K562 (cell line): ENCODE data around the gene PEPD. TPM values are rescaled to one million over a fixed set of nuclear protein-coding genes. Genes with fewer than 3 reads are reported as not detected.
A peak's percentile ranks its signal among the peaks of the same experiment; 100 is the strongest.

Source experiments
- CXXC5 ChIP-seq: fragments of 250-450 bp; sonication (Bioruptor Pico); IDR thresholded peaks from 2 replicates; pipeline ENCODE4 v1.8.0; 2022; ENCODE audit warnings: inconsistent platforms, mild to moderate bottlenecking, moderate library complexity
- ELF1 ChIP-seq: fragments of 200-800 bp; sonication (Bioruptor generic); IDR thresholded peaks from 2 replicates; pipeline ENCODE4 v1.6.1; 2016; ENCODE audit warnings: missing genetic modification characterization, missing compliant biosample characterization
- HNRNPK ChIP-seq: fragments of 200-400 bp; formaldehyde crosslinking; IDR thresholded peaks from one replicate; pipeline ENCODE4 v1.6.1; 2018; ENCODE audit warnings: mild to moderate bottlenecking, low read depth, low read length; ENCODE audit not compliant: poor library complexity, severe bottlenecking
- IRF2 ChIP-seq: sonication (generic); formaldehyde crosslinking; IDR thresholded peaks from 2 replicates; pipeline ENCODE4 v1.8.1; 2022; ENCODE audit warnings: mild to moderate bottlenecking, missing genetic modification reagents
- MEF2A ChIP-seq: IDR thresholded peaks from 2 replicates; pipeline ENCODE4 v1.6.1; 2011; ENCODE audit warnings: low read depth, mild to moderate bottlenecking, low read length, moderate library complexity; ENCODE audit not compliant: control insufficient read depth
- NRF1 ChIP-seq, 2 experiments: fragments of 450-650 bp; IDR thresholded peaks in 1 of 2; conservative IDR thresholded peaks in 1 of 2; 2 replicates each; pipeline ENCODE4 v1.6.1; 2014; ENCODE audit warnings: mild to moderate bottlenecking in 2 of 2
- SMC3 ChIP-seq: conservative IDR thresholded peaks from 2 replicates; pipeline ENCODE4 v1.6.1; 2011; ENCODE audit warnings: low read depth, low read length, improper control_type of control experiment; ENCODE audit not compliant: insufficient read depth
- SRSF1 ChIP-seq: fragments of 200-400 bp; formaldehyde crosslinking; IDR thresholded peaks from 2 replicates; pipeline ENCODE4 v1.6.1; 2017; ENCODE audit warnings: mild to moderate bottlenecking, low read depth, low read length, moderate library complexity
- STAG1 ChIP-seq: sonication (generic); formaldehyde crosslinking; IDR thresholded peaks from 2 replicates; pipeline ENCODE4 v1.5.0; 2020; ENCODE audit warnings: missing genetic modification reagents, borderline replicate concordance
- ZBTB17 ChIP-seq: fragments of 450-650 bp; formaldehyde crosslinking; IDR thresholded peaks from 2 replicates; pipeline ENCODE4 v1.4.0; 2020; ENCODE audit warnings: mild to moderate bottlenecking
- ZBTB26 ChIP-seq: fragments of 450-650 bp; formaldehyde crosslinking; IDR thresholded peaks from 2 replicates; pipeline ENCODE4 v1.4.0; 2022; ENCODE audit warnings: missing genetic modification characterization
- ZBTB43 ChIP-seq: sonication (generic); formaldehyde crosslinking; IDR thresholded peaks from 2 replicates; pipeline ENCODE4 v1.8.0; 2023; ENCODE audit warnings: mild to moderate bottlenecking, missing genetic modification reagents
- ZNF444 ChIP-seq: fragments of 250-450 bp; sonication (Bioruptor Pico); IDR thresholded peaks from 2 replicates; pipeline ENCODE4 v1.4.0; 2020; ENCODE audit warnings: mild to moderate bottlenecking, moderate library complexity
- ZNF668 ChIP-seq: fragments of 250-450 bp; sonication (Bioruptor Pico); IDR thresholded peaks from 2 replicates; pipeline ENCODE4 v1.8.0; 2022; ENCODE audit warnings: mild to moderate bottlenecking, inconsistent platforms
- polyA plus RNA-seq, 8 experiments: library from polyadenylated mRNA; depleted of rRNA in 4 of 8; stranded (reverse) in 5 of 8; unstranded in 3 of 8; fragments of >200 nt; fragmentation: Nextera tagmentation in 2 of 8; fragmentation: Illumina TruSeq in 1 of 8; extraction: Ambion mirVana in 2 of 8; extraction: Trizol in 1 of 8; gene quantifications; 2 replicates each; pipeline versions ENCODE4 v1.2.1 to v1.2.3, GENCODE V29; 2011 to 2014; ENCODE audit warnings: inconsistent platforms in 1 of 8, missing spikeins in 1 of 8
- total RNA-seq, 7 experiments: library from RNA; depleted of rRNA in 6 of 7; stranded (reverse); fragments of >200 nt in 6 of 7; fragmentation: Illumina TruSeq in 2 of 7; extraction: Trizol in 2 of 7; gene quantifications; 2 replicates each; pipeline versions ENCODE4 v1.2.1 to v1.2.3, GENCODE V29; 2011 to 2021; ENCODE audit warnings: low replicate concordance in 1 of 7
- TF ChIP-seq, protein P1 (sequence below): fragments of 450-650 bp; IDR thresholded peaks from 2 replicates; pipeline ENCODE4 v1.6.1; 2014; ENCODE audit warnings: low read depth, mild to moderate bottlenecking, moderate library complexity, borderline replicate concordance
- TF ChIP-seq, protein P2 (sequence below): fragments of 250-450 bp; sonication (Bioruptor Pico); IDR thresholded peaks from 2 replicates; pipeline ENCODE4 v1.4.0; 2020; ENCODE audit warnings: mild to moderate bottlenecking, moderate library complexity, borderline replicate concordance
- TF ChIP-seq, protein P3 (sequence below): fragments of 150-350 bp; IDR thresholded peaks from 2 replicates; pipeline ENCODE4 v1.6.1; 2014; ENCODE audit warnings: low read depth, mild to moderate bottlenecking, low read length, borderline replicate concordance

PEPD gene
- total and polyA plus RNA-seq, 9 of the 15 experiments (the other 6 are each of a cell fraction or from before 2014, with no cell fraction given): 1.3 to 19.2 (median 16.0) TPM

- TF ChIP-seq, protein P1, sequence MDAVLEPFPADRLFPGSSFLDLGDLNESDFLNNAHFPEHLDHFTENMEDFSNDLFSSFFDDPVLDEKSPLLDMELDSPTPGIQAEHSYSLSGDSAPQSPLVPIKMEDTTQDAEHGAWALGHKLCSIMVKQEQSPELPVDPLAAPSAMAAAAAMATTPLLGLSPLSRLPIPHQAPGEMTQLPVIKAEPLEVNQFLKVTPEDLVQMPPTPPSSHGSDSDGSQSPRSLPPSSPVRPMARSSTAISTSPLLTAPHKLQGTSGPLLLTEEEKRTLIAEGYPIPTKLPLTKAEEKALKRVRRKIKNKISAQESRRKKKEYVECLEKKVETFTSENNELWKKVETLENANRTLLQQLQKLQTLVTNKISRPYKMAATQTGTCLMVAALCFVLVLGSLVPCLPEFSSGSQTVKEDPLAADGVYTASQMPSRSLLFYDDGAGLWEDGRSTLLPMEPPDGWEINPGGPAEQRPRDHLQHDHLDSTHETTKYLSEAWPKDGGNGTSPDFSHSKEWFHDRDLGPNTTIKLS: no peak; the same call in 1 of the 2 replicates
- TF ChIP-seq ZNF668 (CRISPR knock-in tag) (no peak), MEF2A (no peak), SRSF1 (no peak), SMC3 (peak; percentile 91), ELF1 (tag) (no peak), ZBTB17 (CRISPR knock-in tag) (no peak), ZBTB26 (no peak), STAG1 (CRISPR knock-in tag) (peak; percentile 59; the same call in 1 of the 2 replicates), NRF1 (conservative IDR thresholded peaks at IDR 0.05 in 1 of 2, IDR thresholded peaks at IDR 0.05 in 1 of 2) (0 out of 4 replicates have a peak, but pooled peaks of 1 of the 2 experiments have one; percentile 15), ZBTB43 (CRISPR knock-in tag) (no peak), ZNF444 (CRISPR knock-in tag) (no peak), HNRNPK (no peak), CXXC5 (CRISPR knock-in tag) (no peak), IRF2 (CRISPR knock-in tag) (no peak)
- TF ChIP-seq, protein P2, sequence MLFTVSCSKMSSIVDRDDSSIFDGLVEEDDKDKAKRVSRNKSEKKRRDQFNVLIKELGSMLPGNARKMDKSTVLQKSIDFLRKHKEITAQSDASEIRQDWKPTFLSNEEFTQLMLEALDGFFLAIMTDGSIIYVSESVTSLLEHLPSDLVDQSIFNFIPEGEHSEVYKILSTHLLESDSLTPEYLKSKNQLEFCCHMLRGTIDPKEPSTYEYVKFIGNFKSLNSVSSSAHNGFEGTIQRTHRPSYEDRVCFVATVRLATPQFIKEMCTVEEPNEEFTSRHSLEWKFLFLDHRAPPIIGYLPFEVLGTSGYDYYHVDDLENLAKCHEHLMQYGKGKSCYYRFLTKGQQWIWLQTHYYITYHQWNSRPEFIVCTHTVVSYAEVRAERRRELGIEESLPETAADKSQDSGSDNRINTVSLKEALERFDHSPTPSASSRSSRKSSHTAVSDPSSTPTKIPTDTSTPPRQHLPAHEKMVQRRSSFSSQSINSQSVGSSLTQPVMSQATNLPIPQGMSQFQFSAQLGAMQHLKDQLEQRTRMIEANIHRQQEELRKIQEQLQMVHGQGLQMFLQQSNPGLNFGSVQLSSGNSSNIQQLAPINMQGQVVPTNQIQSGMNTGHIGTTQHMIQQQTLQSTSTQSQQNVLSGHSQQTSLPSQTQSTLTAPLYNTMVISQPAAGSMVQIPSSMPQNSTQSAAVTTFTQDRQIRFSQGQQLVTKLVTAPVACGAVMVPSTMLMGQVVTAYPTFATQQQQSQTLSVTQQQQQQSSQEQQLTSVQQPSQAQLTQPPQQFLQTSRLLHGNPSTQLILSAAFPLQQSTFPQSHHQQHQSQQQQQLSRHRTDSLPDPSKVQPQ (CRISPR knock-in tag): no peak
- TF ChIP-seq, protein P3, sequence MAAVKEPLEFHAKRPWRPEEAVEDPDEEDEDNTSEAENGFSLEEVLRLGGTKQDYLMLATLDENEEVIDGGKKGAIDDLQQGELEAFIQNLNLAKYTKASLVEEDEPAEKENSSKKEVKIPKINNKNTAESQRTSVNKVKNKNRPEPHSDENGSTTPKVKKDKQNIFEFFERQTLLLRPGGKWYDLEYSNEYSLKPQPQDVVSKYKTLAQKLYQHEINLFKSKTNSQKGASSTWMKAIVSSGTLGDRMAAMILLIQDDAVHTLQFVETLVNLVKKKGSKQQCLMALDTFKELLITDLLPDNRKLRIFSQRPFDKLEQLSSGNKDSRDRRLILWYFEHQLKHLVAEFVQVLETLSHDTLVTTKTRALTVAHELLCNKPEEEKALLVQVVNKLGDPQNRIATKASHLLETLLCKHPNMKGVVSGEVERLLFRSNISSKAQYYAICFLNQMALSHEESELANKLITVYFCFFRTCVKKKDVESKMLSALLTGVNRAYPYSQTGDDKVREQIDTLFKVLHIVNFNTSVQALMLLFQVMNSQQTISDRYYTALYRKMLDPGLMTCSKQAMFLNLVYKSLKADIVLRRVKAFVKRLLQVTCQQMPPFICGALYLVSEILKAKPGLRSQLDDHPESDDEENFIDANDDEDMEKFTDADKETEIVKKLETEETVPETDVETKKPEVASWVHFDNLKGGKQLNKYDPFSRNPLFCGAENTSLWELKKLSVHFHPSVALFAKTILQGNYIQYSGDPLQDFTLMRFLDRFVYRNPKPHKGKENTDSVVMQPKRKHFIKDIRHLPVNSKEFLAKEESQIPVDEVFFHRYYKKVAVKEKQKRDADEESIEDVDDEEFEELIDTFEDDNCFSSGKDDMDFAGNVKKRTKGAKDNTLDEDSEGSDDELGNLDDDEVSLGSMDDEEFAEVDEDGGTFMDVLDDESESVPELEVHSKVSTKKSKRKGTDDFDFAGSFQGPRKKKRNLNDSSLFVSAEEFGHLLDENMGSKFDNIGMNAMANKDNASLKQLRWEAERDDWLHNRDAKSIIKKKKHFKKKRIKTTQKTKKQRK: no peak
Measured at GRCh38 chr19:33430674-33431277, 90.8 kb downstream of the PEPD start (continued).
